Stimulated activated CD8-positive, alpha-beta memory T cell treated with anti-CD3 and anti-CD28 coated beads, Interleukin-2, amount 100 ng/mL, for 1 hour (primary cell): ENCODE results near the gene PDK2.
"Not testable (repeated sequence)": the region's sequence is repeated elsewhere in the genome, so short reads cannot be mapped to it uniquely, and the experiment has no call there.

Source experiments
- DNase-seq, 2 donors: peaks; one replicate each; pipeline ENCODE4 v3.0.0-alpha.2; 2020; ENCODE audit warnings: low read depth in 2 of 2

Gene PDK2

DNA sequence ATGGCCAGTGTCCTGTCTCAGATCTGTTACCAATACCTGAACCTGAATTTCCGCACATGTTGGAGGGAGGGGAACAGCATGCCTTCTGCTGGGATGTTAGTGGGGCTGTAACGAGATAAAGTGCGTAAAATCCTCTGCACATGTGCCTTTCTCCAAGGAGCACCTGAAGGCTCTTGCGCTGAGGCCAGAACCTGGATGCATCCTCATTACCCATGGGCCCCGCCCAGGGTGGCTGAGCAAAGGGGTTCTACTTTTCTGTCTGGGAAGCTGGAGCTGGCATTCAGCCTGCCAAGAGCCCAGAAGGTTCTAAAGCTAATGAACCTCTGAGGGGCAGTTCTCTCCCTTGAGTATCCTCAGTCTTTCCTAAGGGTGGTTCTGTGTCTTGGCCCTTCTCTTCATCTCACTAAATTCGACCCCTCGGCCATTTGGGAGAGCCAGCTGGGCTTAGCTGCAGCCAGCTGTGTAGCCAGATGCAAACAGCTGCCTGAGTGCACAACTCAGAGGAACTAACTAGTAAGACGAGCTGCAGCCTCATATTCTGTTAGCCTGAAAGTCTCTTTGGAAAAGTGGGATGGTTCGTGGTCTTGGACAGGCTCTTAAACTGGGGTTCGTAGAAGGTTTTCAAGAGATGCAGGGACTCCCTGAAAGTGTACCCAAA is 36.7 kb upstream of the PDK2 start:
- no peak for DNase-seq

GRCh38 chr17:50059256-50059655 is 35.9 kb upstream of the PDK2 start:
- DNase-seq: no peak

DNA sequence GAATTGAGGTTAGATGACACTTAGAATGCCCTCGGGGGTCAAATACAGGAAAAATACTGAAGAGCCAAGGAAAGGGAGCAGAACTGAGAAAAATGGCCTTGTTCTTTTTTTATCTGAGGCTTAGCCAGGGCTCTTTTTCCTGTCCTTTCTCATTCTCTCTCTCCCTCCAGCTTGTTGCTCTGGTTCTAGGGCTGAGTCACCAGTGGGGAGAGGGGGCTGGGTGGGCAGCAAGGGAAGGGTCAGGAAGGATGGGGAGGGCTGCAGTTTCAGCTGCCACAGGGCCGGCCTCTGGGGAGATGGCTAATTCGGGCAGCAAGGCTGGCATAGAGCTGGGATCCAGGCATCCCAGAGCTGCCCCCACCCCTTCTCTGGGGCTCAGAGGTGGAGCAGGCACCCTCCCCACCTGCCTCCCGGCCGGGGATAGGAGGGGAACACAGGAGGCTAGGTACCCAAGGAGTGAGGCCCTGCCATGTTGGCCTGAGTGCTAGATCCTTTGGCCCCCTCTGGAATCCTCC is 35.3 kb upstream of the PDK2 start:
- no peak for DNase-seq

DNA sequence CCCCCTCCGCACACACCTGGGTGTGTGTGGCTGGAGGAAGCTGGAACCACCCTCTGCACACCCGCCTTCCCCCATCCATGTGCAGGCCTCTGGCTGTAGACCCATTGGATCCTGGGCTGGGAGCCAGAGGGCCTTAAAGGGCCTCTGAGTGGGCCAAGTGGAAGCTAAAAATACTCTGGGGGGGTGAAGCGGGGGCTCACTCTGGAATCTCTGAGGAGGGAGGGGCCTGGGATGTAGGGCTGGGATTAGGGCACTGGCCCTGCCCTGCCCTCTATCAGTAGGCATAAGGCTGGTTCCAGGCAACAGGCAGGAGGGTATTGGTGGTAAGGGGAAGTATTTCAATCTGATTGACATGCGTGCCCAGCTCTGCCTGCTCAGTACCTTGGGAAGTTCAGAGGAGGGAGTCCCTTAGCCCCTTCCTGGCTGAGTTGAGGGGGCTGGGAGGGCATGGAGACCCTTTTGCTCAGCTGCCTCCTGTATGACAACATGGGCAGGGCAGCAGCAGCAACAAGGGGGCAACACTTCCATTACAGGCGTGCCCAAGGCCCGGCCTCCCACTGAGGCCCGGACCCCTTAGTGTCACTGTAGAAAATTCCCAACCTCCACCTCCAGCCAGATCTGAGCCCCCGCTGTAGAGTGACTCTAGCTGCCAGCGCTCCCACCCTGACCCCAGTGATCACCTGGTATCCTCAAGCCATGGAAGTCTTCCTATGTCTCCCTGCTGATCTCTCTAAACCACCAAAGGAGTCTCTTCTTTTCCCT is 34.0 kb upstream of the PDK2 start:
- no peak for DNase-seq

- not testable (repeated sequence) for DNase-seq
These were observed 33.5 kb upstream of the PDK2 start for GRCh38 chr17:50061713-50062045.

DNA sequence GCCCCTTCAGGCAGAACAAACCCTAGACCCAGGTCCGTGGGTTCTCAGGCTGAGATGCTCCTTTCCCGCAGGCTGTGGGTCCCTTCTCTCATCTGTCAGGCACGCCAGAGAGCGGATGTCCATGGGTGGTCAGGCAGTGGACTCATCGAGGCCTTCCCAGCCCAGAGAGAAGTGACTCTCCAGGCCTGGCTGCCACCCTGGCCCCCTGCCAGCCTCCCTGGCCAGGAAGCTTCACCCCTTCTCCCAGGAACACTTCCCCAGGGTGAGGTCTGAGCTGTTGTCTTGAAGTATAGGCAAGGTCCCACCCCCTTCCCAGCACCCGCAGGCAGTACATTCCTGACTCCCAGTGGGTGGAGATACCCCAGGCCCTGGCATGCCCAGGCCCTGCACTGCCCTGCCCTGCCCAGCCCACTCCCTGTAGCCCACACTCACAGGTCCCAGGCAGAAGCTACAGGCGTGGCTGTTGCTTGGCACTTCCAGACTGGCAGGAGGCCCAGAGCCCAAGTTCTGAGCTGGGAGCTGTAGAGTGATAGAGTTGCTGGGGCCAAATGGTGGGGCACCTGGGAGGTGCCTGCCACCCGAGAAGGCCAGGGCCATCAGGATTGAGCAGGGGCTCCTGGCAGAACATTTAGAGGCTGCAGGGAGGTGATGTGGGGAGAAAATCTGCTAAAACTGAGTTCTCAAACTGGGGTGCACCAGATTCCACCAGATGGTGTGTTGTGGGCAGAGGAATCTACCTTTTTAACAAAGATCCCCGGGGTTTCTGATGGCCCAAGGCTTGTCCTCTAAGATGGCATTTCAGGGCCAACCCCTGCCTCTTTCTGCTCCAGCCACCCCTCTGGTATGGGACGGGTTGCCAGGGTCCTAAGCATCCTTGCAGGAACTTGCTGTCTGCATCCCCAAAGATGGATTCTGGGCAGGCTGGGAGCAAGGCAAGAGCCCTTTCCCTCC is 32.6 kb upstream of the PDK2 start:
- no peak for DNase-seq

GRCh38 chr17:50063561-50064252 is 31.4 kb upstream of the PDK2 start:
- DNase-seq: no peak

DNA sequence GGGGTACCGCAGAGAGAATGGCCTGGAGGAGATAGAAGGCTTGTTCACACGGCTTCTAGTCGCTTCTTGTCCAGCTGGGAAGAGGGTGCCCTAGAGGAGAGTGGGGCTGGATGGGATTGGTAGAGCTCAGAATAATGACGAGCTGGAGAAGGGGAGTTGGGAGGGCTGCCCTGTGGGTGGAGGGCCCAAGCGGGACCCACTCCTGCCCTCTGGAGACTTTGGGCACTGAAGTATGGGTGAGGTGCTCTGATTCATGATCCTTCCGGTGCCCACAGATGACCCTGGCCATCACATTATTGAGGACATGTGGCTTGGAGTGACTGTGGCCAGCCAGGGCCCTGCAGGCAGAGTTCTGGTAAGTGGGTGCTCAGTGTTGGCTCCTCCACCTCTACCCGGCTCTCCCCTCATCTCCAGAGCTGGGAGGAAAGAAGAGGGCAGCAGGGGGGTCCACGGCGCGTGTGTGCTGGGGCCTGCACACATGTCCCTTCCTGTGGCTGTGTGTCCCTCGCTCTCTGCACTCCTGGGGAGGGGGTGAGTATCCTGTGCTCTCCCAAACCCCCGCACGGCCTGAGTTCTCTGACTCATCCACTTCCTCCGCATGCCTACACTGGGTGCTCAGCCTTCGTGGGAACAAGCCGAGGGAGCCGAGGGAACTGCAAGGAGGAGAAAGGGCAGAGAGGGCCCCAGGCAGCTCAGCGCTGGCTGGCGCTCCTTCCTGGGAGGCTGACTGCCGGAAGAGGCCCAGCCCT is 30.7 kb upstream of the PDK2 start:
- no peak for DNase-seq

DNA sequence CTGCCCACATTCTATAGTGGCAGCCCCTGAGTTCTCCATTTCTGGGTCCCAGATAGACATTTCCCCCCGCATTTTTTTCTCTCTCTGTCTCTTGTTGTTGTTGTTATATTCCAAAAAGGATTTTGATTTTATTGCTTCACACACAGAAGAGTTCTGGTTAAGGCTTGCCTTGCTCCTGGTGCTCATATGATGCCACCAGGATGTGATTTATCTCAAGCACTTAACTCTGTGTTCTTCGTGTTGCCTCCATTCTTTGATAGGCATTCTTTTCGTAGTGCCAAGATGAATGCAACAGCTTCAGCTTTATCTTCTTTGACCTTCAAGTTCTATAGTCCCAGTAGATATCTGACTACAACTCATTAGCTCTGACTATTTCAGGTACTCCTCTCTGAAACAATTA is 30.1 kb upstream of the PDK2 start:
- DNase-seq: no peak

DNA sequence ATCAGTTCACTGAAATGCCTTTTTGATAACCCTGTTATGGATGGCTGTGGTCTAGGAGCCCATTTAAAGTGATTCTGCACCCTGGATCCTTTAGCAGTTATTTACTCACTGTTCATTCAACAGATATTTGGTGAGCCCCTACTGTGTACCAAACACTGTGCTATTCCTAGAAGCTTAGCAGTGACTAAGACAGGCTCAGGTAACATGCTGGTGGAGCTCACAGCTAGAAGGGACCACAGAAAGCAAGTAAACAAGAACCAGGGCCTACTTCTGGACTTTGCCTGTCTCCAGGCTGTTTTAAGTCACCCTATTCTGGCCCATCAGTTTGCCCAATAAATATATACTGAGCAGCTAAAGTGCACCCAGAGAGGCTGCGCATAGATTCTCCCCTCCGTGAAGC is 28.2 kb upstream of the PDK2 start:
- DNase-seq: no peak

GRCh38 chr17:50067996-50068395 is 27.2 kb upstream of the PDK2 start:
- DNase-seq: no peak

- DNase-seq: no peak
These were observed 24.1 kb upstream of the PDK2 start for GRCh38 chr17:50070908-50071680.

GRCh38 chr17:50071692-50072091 is 23.5 kb upstream of the PDK2 start:
- no peak for DNase-seq

DNA sequence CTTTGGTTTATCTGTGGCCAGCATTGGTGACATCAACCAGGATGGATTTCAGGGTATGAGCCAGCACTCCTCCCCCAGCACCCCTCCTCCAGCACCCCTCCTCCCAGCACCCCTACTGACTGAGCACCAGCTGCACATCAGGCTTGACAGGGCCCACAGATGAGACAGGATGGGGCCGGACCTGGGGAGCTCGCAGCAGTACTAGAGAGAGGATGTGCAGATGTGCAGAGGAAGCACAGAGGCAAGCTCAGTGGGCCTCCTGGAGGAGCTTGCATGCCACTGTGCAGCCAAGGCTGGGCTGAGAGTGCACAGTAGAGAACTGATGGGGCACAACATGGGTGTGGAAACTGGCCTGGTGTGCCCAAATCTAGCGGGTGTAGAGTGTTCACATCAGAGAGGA is 23.0 kb upstream of the PDK2 start:
- DNase-seq: no peak

DNA sequence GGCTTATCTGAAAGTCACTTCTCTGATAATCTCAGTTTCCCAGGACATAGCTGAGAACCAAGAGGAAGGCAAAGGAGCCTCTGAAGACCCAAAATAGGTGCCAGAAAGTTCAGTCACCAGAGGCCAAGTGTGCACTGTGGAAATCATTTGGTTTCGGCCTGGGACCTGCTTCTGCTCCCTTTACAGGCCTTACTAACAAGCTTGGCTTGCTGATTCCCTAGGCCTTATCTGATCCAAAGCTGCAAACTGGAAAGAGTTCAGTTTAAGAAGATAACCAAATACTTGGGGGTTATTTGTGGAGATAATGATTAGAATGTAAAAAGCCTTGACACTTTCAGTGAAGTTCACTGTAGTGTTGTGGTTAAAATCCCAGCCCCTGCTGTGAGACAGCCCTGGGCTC is 22.2 kb upstream of the PDK2 start:
- no peak for DNase-seq

- no peak for DNase-seq
These were observed 20.9 kb upstream of the PDK2 start for GRCh38 chr17:50074227-50074626.

DNA sequence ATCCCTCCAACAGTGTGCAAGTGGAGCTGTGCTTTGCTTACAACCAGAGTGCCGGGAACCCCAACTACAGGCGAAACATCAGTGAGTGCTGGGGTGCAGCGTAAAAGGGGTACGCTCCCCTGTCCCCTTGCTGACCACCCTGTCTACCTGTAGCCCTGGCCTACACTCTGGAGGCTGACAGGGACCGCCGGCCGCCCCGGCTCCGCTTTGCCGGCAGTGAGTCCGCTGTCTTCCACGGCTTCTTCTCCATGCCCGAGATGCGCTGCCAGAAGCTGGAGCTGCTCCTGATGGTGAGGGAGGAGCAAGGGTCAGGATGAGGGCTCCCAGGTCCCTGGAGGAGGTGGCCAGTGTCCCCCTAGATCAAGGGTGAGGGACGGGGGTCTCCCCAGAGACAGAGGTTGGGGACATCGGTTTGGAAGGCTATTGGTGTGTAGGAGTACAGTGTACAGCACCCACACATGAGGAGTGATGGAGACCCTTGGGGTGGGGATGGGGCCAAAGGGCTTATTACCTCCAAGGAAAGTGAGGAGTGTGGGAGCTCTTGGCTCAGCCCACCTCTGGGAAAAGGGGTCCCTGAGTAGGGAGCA is 19.6 kb upstream of the PDK2 start:
- no peak for DNase-seq

DNA sequence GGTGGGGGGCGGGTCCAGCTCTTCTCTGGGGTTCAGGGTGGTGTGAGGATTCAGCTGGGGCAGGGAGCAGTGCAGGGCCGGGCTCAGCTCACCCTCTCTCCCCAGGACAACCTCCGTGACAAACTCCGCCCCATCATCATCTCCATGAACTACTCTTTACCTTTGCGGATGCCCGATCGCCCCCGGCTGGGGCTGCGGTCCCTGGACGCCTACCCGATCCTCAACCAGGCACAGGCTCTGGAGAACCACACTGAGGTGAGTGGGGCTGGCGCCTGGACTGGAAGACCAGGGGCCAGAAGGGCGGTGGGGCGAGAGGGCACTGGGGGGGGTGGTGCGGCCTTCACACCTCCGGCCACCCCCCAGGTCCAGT is 18.9 kb upstream of the PDK2 start:
- DNase-seq: no peak

- DNase-seq: no peak
These were observed 18.4 kb upstream of the PDK2 start for GRCh38 chr17:50076591-50077235.
